Suprapubic skin (tissue), 4 donors: Measurements from ENCODE around the gene RGCC.

ENCODE experiments used
- EP300 ChIP-seq: sonication (generic); formaldehyde crosslinking; IDR thresholded peaks from one replicate; pipeline ENCODE4 v1.6.1; 2017; ENCODE audit warnings: antibody characterized with exemption
- POLR2A ChIP-seq, 2 donors: fragments of 450-650 bp; IDR thresholded peaks; one replicate each; pipeline ENCODE4 v1.6.1; 2017; ENCODE audit warnings: antibody characterized with exemption in 2 of 2, mild to moderate bottlenecking in 2 of 2, moderate library complexity in 2 of 2
- POLR2AphosphoS5 ChIP-seq, 3 donors: sonication (generic); formaldehyde crosslinking; IDR thresholded peaks; one replicate each; pipeline ENCODE4 v1.6.1; 2017; ENCODE audit warnings: antibody characterized with exemption in 3 of 3
- TF ChIP-seq, protein P1 (sequence below), 2 donors: fragments of 200-600 bp in 1 of 2; fragments of 450-650 bp in 1 of 2; sonication (generic) in 1 of 2; IDR thresholded peaks; one replicate each; pipeline ENCODE4 v1.5.1; 2016 to 2019; ENCODE audit warnings: antibody characterized with exemption in 2 of 2, mild to moderate bottlenecking in 1 of 2, moderate library complexity in 1 of 2

DNA sequence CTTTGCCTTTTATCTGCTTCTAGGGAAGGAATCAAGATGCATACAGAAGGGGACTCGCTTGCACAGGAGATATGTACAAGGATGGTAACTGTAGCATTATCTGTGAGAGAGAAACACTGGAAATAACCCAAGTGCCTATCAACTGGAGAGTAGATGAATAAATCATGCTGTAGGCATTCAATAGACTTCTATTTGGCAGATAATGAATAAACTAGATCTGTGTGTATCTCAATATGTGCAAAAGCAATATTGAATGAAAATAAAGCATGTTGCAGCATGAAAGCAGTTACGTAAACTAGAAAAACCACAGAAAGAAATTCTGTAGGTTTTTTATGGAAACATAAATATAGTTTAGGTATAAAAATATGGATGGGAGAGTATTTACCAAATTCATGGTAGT is 38.6 kb upstream of the RGCC start:
- TF ChIP-seq, protein P1, sequence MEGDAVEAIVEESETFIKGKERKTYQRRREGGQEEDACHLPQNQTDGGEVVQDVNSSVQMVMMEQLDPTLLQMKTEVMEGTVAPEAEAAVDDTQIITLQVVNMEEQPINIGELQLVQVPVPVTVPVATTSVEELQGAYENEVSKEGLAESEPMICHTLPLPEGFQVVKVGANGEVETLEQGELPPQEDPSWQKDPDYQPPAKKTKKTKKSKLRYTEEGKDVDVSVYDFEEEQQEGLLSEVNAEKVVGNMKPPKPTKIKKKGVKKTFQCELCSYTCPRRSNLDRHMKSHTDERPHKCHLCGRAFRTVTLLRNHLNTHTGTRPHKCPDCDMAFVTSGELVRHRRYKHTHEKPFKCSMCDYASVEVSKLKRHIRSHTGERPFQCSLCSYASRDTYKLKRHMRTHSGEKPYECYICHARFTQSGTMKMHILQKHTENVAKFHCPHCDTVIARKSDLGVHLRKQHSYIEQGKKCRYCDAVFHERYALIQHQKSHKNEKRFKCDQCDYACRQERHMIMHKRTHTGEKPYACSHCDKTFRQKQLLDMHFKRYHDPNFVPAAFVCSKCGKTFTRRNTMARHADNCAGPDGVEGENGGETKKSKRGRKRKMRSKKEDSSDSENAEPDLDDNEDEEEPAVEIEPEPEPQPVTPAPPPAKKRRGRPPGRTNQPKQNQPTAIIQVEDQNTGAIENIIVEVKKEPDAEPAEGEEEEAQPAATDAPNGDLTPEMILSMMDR (IDR thresholded peaks at IDR 0.05), result no peak
- TF ChIP-seq EP300 (no peak), POLR2AphosphoS5 (IDR thresholded peaks at IDR 0.05) (no peak), POLR2A (IDR thresholded peaks at IDR 0.05) (no peak)
